ENCODE results near the gene EXT2. TPM values are rescaled to one million over a fixed set of nuclear protein-coding genes. Genes with fewer than 3 reads are reported as not detected.

The EXT2 gene
- total and polyA plus RNA-seq, 7 donors: 11.0 to 23.5 (median 21.4) TPM

- Histone ChIP-seq H3K27ac (no peak overlapping the region), H3K4me1 (no peaks in the 10 kb centered on the region), H3K36me3 (ENCODE audit: insufficient read depth in 1 of 2, low read depth in 1 of 2) (no peaks in the 10 kb centered on the region), H3K9me3 (no peaks in the 10 kb centered on the region), H3K27me3 (ENCODE audit: insufficient read depth in 3 of 3, low read length in 2 of 3) (no peaks in the 10 kb centered on the region), H3K4me3 (no peak overlapping the region)
- intact Hi-C loops (cut with DNase I): no loop called here
- ATAC-seq (no peak), DNase-seq (no peak)
- no peak for TF ChIP-seq CTCF (IDR thresholded peaks at IDR 0.05)
- 92 to 95% (median 93%) methylated on average over 6 of the region's 6 CpGs for WGBS, 3 donors
These were observed 175.8 kb downstream of the EXT2 start for GRCh38 chr11:44271286-44271685.

- Histone ChIP-seq H3K27me3 (ENCODE audit: insufficient read depth in 3 of 3, low read length in 2 of 3) (no peaks in the 10 kb centered on the region), H3K9me3 (no peaks in the 10 kb centered on the region), H3K27ac (no peak overlapping the region), H3K4me3 (no peak overlapping the region), H3K36me3 (ENCODE audit: insufficient read depth in 1 of 2, low read depth in 1 of 2) (no peaks in the 10 kb centered on the region), H3K4me1 (no peaks in the 10 kb centered on the region)
- no peak for DNase-seq
- intact Hi-C loops (cut with DNase I): no loop called here
- WGBS, 3 donors: 84 to 100% (median 86%) methylated on average over 1 of the region's 1 CpG
- ATAC-seq: no peak
- TF ChIP-seq CTCF (IDR thresholded peaks at IDR 0.05): no peak
These were observed 178.9 kb downstream of the EXT2 start for GRCh38 chr11:44274404-44274803.

- H3K4me3 ChIP-seq: no peak overlapping the region
- TF ChIP-seq CTCF (IDR thresholded peaks at IDR 0.05): no peak
- no peaks in the 10 kb centered on the region for H3K4me1 ChIP-seq
- no peaks in the 10 kb centered on the region for H3K36me3 ChIP-seq (ENCODE audit: insufficient read depth in 1 of 2, low read depth in 1 of 2)
- no peak for ATAC-seq
- H3K27me3 ChIP-seq (ENCODE audit: insufficient read depth in 3 of 3, low read length in 2 of 3): no peaks in the 10 kb centered on the region
- intact Hi-C loops (cut with DNase I): no loop called here
- no peak for DNase-seq
- 88 to 96% (median 96%) methylated on average over 9 to 10 of the region's 10 CpGs for WGBS, 3 donors
- H3K27ac ChIP-seq: no peak overlapping the region
- no peaks in the 10 kb centered on the region for H3K9me3 ChIP-seq
These were observed 179.8 kb downstream of the EXT2 start for GRCh38 chr11:44275241-44275640.

GRCh38 chr11:44275961-44276550 is 180.6 kb downstream of the EXT2 start:
- TF ChIP-seq CTCF (IDR thresholded peaks at IDR 0.05): no peak
- H3K27me3 ChIP-seq (ENCODE audit: insufficient read depth in 3 of 3, low read length in 2 of 3): no peaks in the 10 kb centered on the region
- no peaks in the 10 kb centered on the region for H3K9me3 ChIP-seq
- DNase-seq (no peak), ATAC-seq (no peak)
- no peak overlapping the region for H3K4me3 ChIP-seq
- no peaks in the 10 kb centered on the region for H3K36me3 ChIP-seq (ENCODE audit: insufficient read depth in 1 of 2, low read depth in 1 of 2)
- H3K4me1 ChIP-seq: no peaks in the 10 kb centered on the region
- WGBS, 3 donors: 85 to 95% (median 90%) methylated on average over 7 of the region's 7 CpGs
- H3K27ac ChIP-seq: no peak overlapping the region
- intact Hi-C loops (cut with DNase I): no loop called here

All from psoas muscle (tissue), 8 donors.